ENCODE results near the gene DDX49. TPM values are rescaled to one million over a fixed set of nuclear protein-coding genes. Genes with fewer than 3 reads are reported as not detected.

The DDX49 gene
- total RNA-seq, 1 donor from 2014 or later = 54.9 TPM

- Mint-ChIP-seq H3K27ac (ENCODE audit: unreplicated experiment) (no peak overlapping the region), H3K27me3 (ENCODE audit: low read depth) (no peaks in the 10 kb centered on the region), H3K4me3 (no peak overlapping the region), H3K36me3 (ENCODE audit: low read depth) (peaks cover 50% of the 10 kb centered on the region), H3K9me3 (peaks cover 6% of the 10 kb centered on the region), H3K4me1 (peaks cover under 1% of the 10 kb centered on the region)
- no peak for DNase-seq (ENCODE audit: low read depth, low spot score)
- TF ChIP-seq CTCF (conservative IDR thresholded peaks at IDR 0.05) = no peak
Observed at GRCh38 chr19:18876865-18877264, 42.6 kb upstream of the DDX49 start.

- no peak overlapping the region for H3K4me3 Mint-ChIP-seq
- peaks cover 6% of the 10 kb centered on the region for H3K9me3 Mint-ChIP-seq
- no peak for DNase-seq (ENCODE audit: low read depth, low spot score)
- no peaks in the 10 kb centered on the region for H3K4me1 Mint-ChIP-seq
- no peak overlapping the region for H3K27ac Mint-ChIP-seq (ENCODE audit: unreplicated experiment)
- no peak for TF ChIP-seq CTCF (conservative IDR thresholded peaks at IDR 0.05)
- H3K27me3 Mint-ChIP-seq (ENCODE audit: low read depth) = no peaks in the 10 kb centered on the region
- peaks cover 52% of the 10 kb centered on the region for H3K36me3 Mint-ChIP-seq (ENCODE audit: low read depth)
Observed at GRCh38 chr19:18878058-18878797, 41.3 kb upstream of the DDX49 start.

GRCh38 chr19:18878858-18879578 is 40.5 kb upstream of the DDX49 start:
- H3K4me1 Mint-ChIP-seq = no peaks in the 10 kb centered on the region
- DNase-seq (ENCODE audit: low read depth, low spot score) = no peak
- H3K4me3 Mint-ChIP-seq = no peak overlapping the region
- H3K36me3 Mint-ChIP-seq (ENCODE audit: low read depth) = peaks cover 51% of the 10 kb centered on the region
- no peak overlapping the region for H3K27ac Mint-ChIP-seq (ENCODE audit: unreplicated experiment)
- H3K9me3 Mint-ChIP-seq = peaks cover 6% of the 10 kb centered on the region
- no peak for TF ChIP-seq CTCF (conservative IDR thresholded peaks at IDR 0.05)
- H3K27me3 Mint-ChIP-seq (ENCODE audit: low read depth) = no peaks in the 10 kb centered on the region

- DNase-seq (ENCODE audit: low read depth, low spot score) = no peak
- no peak overlapping the region for H3K27ac Mint-ChIP-seq (ENCODE audit: unreplicated experiment)
- no peak for TF ChIP-seq CTCF (conservative IDR thresholded peaks at IDR 0.05)
- H3K9me3 Mint-ChIP-seq = peaks cover 6% of the 10 kb centered on the region
- H3K4me1 Mint-ChIP-seq = no peaks in the 10 kb centered on the region
- H3K4me3 Mint-ChIP-seq = no peak overlapping the region
- H3K36me3 Mint-ChIP-seq (ENCODE audit: low read depth) = peaks cover 44% of the 10 kb centered on the region
- H3K27me3 Mint-ChIP-seq (ENCODE audit: low read depth) = no peaks in the 10 kb centered on the region
Observed at GRCh38 chr19:18879579-18880373, 39.7 kb upstream of the DDX49 start.

GRCh38 chr19:18881491-18881890 is 38.0 kb upstream of the DDX49 start:
- Mint-ChIP-seq H3K9me3 (peaks cover 4% of the 10 kb centered on the region), H3K4me3 (no peak overlapping the region), H3K36me3 (ENCODE audit: low read depth) (peaks cover 31% of the 10 kb centered on the region), H3K4me1 (no peaks in the 10 kb centered on the region), H3K27me3 (ENCODE audit: low read depth) (no peaks in the 10 kb centered on the region), H3K27ac (ENCODE audit: unreplicated experiment) (peak overlapping the region; percentile 62)
- no peak for TF ChIP-seq CTCF (conservative IDR thresholded peaks at IDR 0.05)
- DNase-seq (ENCODE audit: low read depth, low spot score) = no peak

Data from neural crest cell (in vitro differentiated cells).